ENCODE data around the gene AFG3L2.

DNA sequence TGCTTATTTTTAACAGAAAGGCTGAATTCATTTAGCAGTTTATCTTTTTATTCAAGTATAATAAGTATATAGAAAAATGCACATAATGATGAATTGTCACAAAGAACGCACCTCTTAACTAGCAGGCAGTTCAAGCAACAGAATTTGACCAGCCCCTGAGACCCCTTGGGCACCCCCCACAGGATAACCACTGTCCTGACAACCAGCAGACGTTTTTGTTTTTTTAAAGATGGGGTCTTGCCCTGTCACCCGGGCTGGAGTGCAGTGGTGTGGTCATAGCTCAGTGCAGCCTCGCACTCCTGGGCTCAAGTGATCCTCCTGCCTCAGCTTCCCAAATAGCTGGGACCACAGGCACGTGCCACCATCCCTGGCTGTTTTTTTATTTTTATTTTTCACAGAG lies 44.7 kb upstream of the AFG3L2 start:
- no peak for TF ChIP-seq EP300 (IDR thresholded peaks at IDR 0.05)
- TF ChIP-seq, protein P1, sequence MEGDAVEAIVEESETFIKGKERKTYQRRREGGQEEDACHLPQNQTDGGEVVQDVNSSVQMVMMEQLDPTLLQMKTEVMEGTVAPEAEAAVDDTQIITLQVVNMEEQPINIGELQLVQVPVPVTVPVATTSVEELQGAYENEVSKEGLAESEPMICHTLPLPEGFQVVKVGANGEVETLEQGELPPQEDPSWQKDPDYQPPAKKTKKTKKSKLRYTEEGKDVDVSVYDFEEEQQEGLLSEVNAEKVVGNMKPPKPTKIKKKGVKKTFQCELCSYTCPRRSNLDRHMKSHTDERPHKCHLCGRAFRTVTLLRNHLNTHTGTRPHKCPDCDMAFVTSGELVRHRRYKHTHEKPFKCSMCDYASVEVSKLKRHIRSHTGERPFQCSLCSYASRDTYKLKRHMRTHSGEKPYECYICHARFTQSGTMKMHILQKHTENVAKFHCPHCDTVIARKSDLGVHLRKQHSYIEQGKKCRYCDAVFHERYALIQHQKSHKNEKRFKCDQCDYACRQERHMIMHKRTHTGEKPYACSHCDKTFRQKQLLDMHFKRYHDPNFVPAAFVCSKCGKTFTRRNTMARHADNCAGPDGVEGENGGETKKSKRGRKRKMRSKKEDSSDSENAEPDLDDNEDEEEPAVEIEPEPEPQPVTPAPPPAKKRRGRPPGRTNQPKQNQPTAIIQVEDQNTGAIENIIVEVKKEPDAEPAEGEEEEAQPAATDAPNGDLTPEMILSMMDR (IDR thresholded peaks at IDR 0.05) = no peak
